ENCODE results near the gene TNK1. TPM values are rescaled to one million over a fixed set of nuclear protein-coding genes. Genes with fewer than 3 reads are reported as not detected.
A peak's percentile ranks its signal among the peaks of the same experiment; 100 is the strongest.

TNK1 gene
- total RNA-seq, 2 donors from 2014 or later = 2.7 to 5.3 TPM

- DNase-seq (ENCODE audit: low spot score in 2 of 2) (no peak), ATAC-seq (peak in 1 of 2 donors; percentile 44)
- Mint-ChIP-seq H3K27ac (no peak overlapping the region), H3K36me3 (no peaks in the 10 kb centered on the region), H3K9me3 (no peaks in the 10 kb centered on the region)
Measured at GRCh38 chr17:7413346-7413985, 32.6 kb downstream of the TNK1 start.

- Mint-ChIP-seq H3K9me3 (no peaks in the 10 kb centered on the region), H3K27ac (no peak overlapping the region), H3K36me3 (no peaks in the 10 kb centered on the region)
- ATAC-seq (no peak), DNase-seq (ENCODE audit: low spot score in 2 of 2) (no peak)
Measured at GRCh38 chr17:7414837-7415236, 33.9 kb downstream of the TNK1 start.

- ATAC-seq (no peak), DNase-seq (ENCODE audit: low spot score in 2 of 2) (no peak)
- H3K9me3 Mint-ChIP-seq = no peaks in the 10 kb centered on the region
- no peaks in the 10 kb centered on the region for H3K36me3 Mint-ChIP-seq
- H3K27ac Mint-ChIP-seq = no peak overlapping the region
Measured at GRCh38 chr17:7415784-7416183, 34.9 kb downstream of the TNK1 start.

- ATAC-seq (no peak), DNase-seq (ENCODE audit: low spot score in 2 of 2) (no peak)
- no peak overlapping the region for H3K27ac Mint-ChIP-seq
- no peaks in the 10 kb centered on the region for H3K36me3 Mint-ChIP-seq
- H3K9me3 Mint-ChIP-seq = no peaks in the 10 kb centered on the region
Measured at GRCh38 chr17:7416323-7416722, 35.4 kb downstream of the TNK1 start.

GRCh38 chr17:7417056-7417655 is 36.3 kb downstream of the TNK1 start:
- no peaks in the 10 kb centered on the region for H3K36me3 Mint-ChIP-seq
- ATAC-seq (no peak), DNase-seq (ENCODE audit: low spot score in 2 of 2) (no peak)
- no peaks in the 10 kb centered on the region for H3K9me3 Mint-ChIP-seq
- no peak overlapping the region for H3K27ac Mint-ChIP-seq

- no peak overlapping the region for H3K27ac Mint-ChIP-seq
- H3K9me3 Mint-ChIP-seq = no peaks in the 10 kb centered on the region
- no peaks in the 10 kb centered on the region for H3K36me3 Mint-ChIP-seq
- DNase-seq (ENCODE audit: low spot score in 2 of 2) (no peak), ATAC-seq (no peak)
Measured at GRCh38 chr17:7418472-7419152, 37.7 kb downstream of the TNK1 start.

- H3K27ac Mint-ChIP-seq = peak within 1 kb of the TSS in 1 of 2 donors; percentile 61
- H3K36me3 Mint-ChIP-seq = no peaks in the 10 kb centered on the region
- H3K9me3 Mint-ChIP-seq = no peaks in the 10 kb centered on the region
- ATAC-seq (no peak), DNase-seq (ENCODE audit: low spot score in 2 of 2) (no peak)
Measured at GRCh38 chr17:7419819-7420610, 39.1 kb downstream of the TNK1 start, which contains the start of gene SPEM1. TSS of gene SPEM1 (plus strand) at chr17:7420324. CDS start at chr17:7420385, 61 bp downstream.

- DNase-seq (ENCODE audit: low spot score in 2 of 2) = no peak
- Mint-ChIP-seq H3K36me3 (no peaks in the 10 kb centered on the region), H3K9me3 (no peaks in the 10 kb centered on the region), H3K27ac (no peak overlapping the region)
- no peak for ATAC-seq
Measured at GRCh38 chr17:7421186-7421585, 40.3 kb downstream of the TNK1 start.

- Mint-ChIP-seq H3K27ac (no peak overlapping the region), H3K36me3 (no peaks in the 10 kb centered on the region), H3K9me3 (no peaks in the 10 kb centered on the region)
- no peak for ATAC-seq
- DNase-seq (ENCODE audit: low spot score in 2 of 2) = no peak
Measured at GRCh38 chr17:7423679-7424078, 42.8 kb downstream of the TNK1 start.

GRCh38 chr17:7425316-7425715 is 44.4 kb downstream of the TNK1 start, which contains the start of gene SPEM2:
TSS of gene SPEM2 (plus strand) at chr17:7425616. CDS start at chr17:7425689, 73 bp downstream.
- no peak for ATAC-seq
- no peak for DNase-seq (ENCODE audit: low spot score in 2 of 2)
- Mint-ChIP-seq H3K36me3 (no peaks in the 10 kb centered on the region), H3K9me3 (no peaks in the 10 kb centered on the region), H3K27ac (no peak within 1 kb of the TSS)

GRCh38 chr17:7425756-7426155 is 44.9 kb downstream of the TNK1 start:
- DNase-seq (ENCODE audit: low spot score in 2 of 2) (no peak), ATAC-seq (no peak)
- H3K27ac Mint-ChIP-seq = no peak overlapping the region
- no peaks in the 10 kb centered on the region for H3K9me3 Mint-ChIP-seq
- no peaks in the 10 kb centered on the region for H3K36me3 Mint-ChIP-seq

- Mint-ChIP-seq H3K27ac (no peak overlapping the region), H3K9me3 (no peaks in the 10 kb centered on the region), H3K36me3 (no peaks in the 10 kb centered on the region)
- DNase-seq (ENCODE audit: low spot score in 2 of 2) (no peak), ATAC-seq (no peak)
Measured at GRCh38 chr17:7426203-7426863, 45.4 kb downstream of the TNK1 start.

GRCh38 chr17:7426896-7427489 is 46.1 kb downstream of the TNK1 start:
- DNase-seq (ENCODE audit: low spot score in 2 of 2) (no peak), ATAC-seq (no peak)
- no peaks in the 10 kb centered on the region for H3K9me3 Mint-ChIP-seq
- no peak overlapping the region for H3K27ac Mint-ChIP-seq
- H3K36me3 Mint-ChIP-seq = no peaks in the 10 kb centered on the region

- DNase-seq (ENCODE audit: low spot score in 2 of 2) (no peak), ATAC-seq (no peak)
- no peaks in the 10 kb centered on the region for H3K9me3 Mint-ChIP-seq
- H3K27ac Mint-ChIP-seq = no peak overlapping the region
- H3K36me3 Mint-ChIP-seq = no peaks in the 10 kb centered on the region
Measured at GRCh38 chr17:7427549-7427948, 46.7 kb downstream of the TNK1 start.

- Mint-ChIP-seq H3K9me3 (no peaks in the 10 kb centered on the region), H3K36me3 (no peaks in the 10 kb centered on the region), H3K27ac (peak within 1 kb of the TSS in 1 of 2 donors; percentile 55)
- DNase-seq (ENCODE audit: low spot score in 2 of 2) (no peak), ATAC-seq (no peak)
Measured at GRCh38 chr17:7428557-7428956, 47.7 kb downstream of the TNK1 start, which contains the start of gene SPEM3. TSS of gene SPEM3 (plus strand) at chr17:7428857. CDS start at chr17:7428903, 46 bp downstream.

- no peak overlapping the region for H3K27ac Mint-ChIP-seq
- peak in 1 of 2 donors; percentile 32 for ATAC-seq
- no peak for DNase-seq (ENCODE audit: low spot score in 2 of 2)
- H3K9me3 Mint-ChIP-seq = no peaks in the 10 kb centered on the region
- H3K36me3 Mint-ChIP-seq = no peaks in the 10 kb centered on the region
Measured at GRCh38 chr17:7429722-7430121, 48.8 kb downstream of the TNK1 start.
